GM21447 (cell line): ENCODE measurements around the gene PCDH9.

Experiments used
- ATAC-seq: cut with Tn5 transposase; IDR thresholded peaks from one replicate; pipeline ENCODE4 v1.9.1; 2021; ENCODE audit not compliant: unreplicated experiment

PCDH9 gene

DNA sequence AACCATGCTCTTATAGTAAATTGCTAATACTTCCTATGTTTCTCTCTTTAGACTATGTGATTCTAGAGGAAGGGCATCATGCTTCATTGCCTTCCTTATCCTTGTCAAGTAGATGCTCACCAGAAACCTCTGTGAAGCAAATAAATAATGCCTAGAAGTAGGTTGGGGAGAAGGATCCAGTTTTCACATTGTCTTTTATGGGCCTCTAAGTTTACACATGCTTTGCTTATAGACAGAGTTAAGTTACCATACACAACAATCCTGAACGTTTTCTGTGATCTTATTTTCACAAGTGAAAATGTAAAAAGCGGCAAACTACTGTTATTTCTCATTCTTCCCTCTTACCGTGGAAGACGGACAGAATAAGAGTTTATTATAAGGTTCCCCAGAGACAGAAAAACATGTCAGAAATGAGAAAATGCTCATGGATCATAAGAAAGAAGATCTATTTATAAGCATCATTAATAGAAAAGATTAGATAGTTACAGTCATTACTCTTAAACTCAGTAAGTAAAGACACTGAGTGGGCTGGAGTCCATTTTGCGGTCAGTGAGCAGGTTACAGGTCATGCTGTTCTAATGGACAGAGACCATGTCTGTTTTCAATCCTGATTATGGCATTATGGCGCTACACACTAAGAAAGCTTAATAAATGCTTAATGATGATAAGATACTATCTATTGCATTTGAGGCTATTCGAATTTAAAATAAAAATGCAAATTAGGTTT lies 723.9 kb downstream of the PCDH9 start:
- no peak for ATAC-seq

DNA sequence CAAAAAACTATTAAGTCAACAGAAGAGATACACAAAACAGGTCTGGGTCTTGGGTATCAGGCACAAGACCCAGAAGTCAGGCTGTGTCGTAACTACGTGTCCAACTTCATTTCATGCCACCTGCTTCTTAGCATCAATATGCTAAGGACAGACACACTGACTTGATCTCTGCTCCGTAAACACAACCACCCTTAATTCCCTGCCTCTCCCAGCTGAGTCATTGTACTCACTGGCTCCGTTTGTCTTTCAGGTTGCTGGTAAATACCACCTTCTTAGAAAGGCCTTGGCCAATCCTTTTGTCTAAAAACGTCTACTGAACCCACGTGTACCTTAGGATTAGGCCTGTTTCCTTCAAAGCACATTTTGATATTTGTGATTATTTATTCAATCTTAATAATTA lies 726.2 kb downstream of the PCDH9 start:
- no peak for ATAC-seq

DNA sequence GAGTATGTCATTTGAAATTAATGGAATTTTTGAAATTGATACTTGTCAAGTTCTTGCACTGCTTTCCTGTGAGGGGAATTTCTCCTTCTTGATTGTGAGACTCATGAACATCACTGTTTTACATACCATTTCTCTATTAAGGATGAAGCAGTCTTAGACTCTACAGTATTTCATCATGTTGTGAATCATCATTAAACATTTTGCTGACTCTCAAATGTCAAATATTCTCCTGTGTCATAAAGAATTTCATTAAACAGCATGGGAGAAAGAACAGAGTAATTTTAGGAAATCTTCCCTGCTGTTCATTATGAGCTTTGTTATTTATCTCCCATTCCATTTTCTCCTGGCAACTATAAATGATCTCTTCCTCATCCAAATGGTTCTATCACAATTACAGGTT lies 729.0 kb downstream of the PCDH9 start:
- ATAC-seq, result no peak

DNA sequence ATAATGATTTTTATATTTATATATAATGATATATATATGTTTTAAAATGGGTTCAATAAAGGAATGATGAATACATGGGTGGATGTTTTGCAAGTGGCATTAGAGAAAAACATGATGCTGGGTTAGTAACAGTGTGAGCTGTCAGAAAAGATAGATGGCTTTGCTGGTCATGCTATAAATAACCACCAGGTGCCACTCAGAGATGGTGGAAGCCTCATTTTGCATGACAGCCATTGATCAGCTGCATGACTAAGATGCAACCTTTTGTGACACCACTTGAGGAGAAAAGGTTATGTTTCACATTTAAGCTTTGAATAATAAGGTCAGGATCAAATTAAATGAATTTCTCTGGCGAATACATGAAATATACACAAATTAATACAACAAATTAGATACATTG lies 737.7 kb downstream of the PCDH9 start:
- ATAC-seq, result no peak

DNA sequence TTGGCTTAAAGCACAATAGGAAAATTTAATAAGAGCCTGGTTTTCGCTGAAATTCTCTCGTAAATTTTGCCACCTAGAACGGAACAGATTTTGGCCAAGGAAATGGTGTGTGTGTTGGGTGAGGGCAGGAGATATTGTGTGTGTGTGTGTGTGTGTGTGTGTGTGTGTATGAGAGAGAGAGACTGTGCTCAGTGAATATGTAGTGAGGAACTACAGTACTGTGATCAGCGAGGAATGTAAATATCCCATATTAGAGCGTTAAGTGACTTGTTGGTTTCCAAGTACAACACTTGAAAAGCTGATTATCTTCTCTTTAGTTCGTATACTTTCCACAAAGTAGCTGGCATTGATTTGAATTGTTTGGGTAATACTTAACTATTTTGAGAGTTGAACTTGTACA lies 738.9 kb downstream of the PCDH9 start:
- ATAC-seq, result no peak

DNA sequence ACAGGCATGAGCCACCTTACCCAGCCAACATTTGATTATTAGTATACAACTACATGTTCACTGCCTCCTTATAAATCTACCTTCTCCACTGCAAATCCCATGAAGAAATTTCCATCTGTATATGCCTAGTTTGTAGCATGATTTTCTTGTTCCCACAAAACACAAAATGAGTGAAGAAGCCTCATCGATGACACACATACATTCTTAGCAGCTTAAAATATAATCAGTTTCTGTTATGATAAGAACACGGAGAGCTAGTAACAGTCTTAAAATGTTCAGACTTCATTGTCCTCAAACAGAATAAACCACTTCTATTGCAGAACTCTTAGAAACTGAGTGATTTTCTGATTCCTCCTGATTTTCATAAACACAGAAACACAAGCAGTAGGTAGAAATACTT lies 740.5 kb downstream of the PCDH9 start:
- ATAC-seq, result no peak

DNA sequence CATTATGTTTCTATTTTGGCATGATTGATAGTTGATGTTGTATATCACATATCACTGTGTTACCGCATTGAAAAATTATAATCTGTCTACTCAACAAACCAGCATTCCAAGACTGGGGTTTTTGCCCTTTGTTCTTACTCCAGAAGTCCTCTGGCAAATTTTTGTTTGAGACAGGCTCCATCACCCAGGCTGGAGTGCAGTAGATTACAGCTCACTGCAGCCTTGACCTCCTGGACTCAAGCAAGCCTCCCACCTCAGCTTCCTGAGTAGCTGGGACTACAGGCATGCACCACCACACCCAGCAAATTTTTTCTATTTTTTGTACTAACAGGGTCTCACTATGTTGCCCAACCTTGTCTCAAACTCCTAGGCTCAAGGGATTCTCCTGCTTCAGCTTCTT lies 741.0 kb downstream of the PCDH9 start:
- ATAC-seq, result no peak

DNA sequence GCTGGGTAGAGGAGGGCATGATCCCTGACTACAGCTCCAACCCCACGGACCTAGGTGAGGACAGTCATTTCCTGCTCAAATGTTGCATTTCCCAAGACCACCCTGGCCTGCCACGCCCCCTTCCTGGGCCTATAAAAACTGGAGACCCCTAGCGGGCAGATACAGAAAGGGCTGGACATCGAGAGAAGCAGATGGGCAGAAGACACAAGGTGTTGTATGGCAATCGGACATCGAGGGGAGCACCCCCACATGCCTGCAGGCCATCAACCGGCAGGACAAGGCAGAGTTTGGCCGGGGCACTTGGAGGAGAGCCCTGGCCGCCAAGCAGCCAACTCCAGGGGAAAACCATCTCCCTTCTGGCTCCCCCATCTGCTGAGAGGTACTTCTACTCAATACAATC lies 746.4 kb downstream of the PCDH9 start:
- no peak for ATAC-seq

DNA sequence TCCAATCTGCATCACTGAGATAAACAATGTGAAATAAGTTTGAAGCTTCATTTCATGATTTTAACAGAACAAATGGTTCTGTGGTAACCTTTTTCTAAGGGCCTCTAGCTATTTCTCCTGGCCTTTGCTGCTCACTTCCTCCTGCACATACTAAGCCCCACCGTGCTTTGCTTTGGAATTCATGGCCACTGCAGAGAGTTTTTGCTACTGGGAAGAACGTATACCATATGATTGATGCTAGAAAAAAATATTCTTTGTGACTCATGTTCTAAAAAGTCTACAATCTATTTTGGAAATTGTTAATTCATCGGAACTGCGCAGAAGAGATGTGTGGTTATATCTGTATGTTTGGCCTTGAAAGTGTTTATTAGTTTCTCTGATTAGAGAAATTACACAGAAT lies 747.3 kb downstream of the PCDH9 start:
- ATAC-seq, result no peak

DNA sequence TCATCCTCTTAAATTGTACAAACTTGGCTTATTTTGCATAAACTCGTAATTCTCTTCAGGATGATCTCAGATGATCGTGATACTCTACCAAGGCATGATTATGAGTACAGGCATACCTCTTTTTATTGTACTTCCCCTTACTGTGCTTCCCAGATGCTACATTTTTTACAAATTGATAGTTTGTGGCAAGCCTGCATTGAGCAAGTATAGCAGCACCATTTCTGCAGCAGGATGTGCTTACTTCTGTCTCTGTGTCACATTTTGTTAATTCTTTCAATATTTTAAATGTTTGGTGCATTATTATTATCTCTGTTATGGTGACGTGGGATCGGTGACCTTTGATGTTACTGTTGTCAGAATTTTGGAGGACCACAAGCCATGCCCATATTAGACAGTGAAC lies 752.3 kb downstream of the PCDH9 start:
- ATAC-seq, result no peak

DNA sequence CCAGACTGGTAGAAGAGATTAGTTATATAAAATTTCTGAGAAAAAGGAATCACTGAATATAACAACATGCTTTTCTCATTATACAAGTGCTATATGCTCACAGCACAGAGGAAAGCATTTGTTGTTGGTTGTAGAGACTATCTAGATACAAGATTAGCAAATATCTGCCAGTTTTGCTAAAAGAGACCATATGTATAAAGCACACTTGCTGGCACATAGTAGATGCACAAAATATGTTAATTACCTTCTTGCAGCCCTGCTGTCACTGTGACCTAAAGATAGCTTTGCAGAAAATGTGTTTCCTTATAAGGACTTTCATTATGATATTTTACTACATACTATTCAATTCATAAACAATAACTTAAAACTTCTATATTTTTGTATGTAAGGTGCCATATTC lies 755.1 kb downstream of the PCDH9 start:
- ATAC-seq, result no peak

DNA sequence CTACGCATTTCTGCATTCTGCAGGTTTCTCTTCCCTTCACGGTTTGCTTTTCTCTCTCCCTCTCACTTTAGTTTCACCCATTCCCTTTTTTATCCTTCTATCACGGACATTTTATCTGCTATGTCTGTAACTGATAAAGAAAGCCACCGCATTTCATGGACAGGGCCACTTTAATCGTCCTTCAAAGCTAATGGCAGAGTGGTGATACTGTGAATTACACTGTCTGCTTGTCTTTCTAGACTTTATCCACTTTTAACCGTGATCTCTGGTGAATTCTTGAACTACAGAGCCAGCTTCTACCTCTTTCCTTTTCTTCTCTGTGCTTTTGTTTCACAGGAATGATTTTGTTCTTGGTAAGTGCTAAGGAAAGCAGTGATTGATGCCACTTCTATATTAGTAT lies 760.4 kb downstream of the PCDH9 start:
- ATAC-seq, result no peak

DNA sequence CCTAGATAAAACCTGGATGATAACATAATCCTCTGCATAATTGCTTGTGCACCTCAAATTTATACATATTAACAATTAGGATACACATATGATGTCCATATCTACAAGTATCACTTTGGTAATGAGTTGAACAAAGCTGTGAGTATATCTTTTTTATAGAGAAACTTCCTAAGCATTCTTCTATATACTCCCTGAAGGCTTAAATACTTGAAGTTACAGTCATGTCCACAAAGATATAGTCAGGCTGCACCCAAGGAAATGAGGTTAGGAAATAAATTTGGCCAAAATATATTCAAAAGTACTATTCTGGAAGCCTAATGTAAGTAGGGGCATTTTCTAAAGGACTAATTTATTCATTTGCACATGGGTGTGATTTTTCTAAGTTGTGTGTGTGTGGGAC lies 761.5 kb downstream of the PCDH9 start:
- ATAC-seq, result no peak

DNA sequence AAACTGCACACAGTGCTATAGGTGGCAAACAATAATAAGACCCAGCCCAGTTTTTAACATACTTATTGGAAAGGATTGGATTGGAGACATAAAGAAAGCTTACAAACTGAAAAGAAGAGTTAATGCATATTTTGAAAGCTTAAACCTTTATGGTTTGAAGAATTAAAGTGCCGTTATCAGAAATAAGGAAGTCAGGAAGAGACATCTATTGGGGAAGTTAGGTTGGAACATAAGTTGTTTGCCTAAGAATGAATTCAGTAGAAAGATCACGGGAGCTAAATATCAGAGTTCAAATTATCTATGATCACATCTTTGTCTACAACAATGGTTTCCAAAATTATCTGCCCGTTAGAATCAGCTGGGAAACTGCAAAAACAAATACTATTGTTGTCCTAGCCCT lies 767.9 kb downstream of the PCDH9 start:
- no peak for ATAC-seq

DNA sequence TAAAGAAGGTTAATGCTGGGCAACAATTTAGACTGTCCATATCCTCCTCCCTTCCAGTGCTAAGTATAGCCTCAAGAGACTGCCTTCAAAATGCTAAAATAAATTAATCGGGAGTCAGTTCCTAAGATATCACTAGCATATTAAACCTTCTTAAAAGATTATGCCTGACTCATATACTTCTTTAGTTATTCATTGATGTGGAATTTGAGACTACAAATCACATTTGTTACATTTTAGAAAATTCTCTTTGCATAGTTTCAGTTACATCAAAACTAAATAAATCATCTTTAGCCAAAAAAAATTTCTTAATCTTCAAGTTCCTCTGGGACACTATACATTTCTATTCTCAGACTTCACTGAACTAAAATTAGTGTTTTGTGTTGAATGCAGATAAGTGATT lies 769.1 kb downstream of the PCDH9 start:
- no peak for ATAC-seq

DNA sequence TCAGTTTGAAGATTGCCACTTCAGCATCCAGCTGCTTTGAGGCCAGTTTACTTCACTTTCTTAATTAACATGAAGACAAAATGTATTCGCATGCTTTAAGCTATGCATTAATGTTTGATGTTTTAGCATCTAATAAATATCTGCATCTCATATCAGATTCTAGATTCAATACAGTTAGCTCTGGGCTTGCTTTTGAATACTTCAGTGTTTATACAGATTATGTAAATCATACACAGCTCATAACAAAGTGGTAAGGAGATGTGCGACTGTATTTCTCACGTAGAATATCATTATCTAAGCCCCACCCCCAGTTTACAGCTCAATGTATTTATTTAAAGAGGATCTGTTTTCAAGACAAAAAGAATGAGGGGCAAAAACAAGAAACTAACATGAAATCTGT lies 770.5 kb downstream of the PCDH9 start:
- ATAC-seq, result no peak

DNA sequence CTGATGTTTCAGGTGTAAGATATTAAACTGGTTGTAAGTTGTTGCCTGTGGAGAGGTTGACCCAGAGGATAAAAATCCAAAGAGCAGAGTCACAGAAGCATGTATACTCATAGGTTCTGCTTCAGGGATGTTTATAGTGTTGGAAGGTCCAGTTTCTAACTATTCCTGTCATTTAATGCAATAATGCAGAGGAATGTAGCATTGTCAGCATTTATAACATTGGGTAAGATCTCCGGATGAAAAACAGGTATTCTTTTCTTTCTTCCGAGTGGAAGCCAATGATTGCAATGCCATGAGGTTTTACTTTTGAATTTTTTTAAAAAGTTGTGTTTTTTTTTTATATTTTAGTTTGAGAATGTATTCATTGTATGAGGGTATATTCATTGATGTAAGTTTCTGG lies 771.0 kb downstream of the PCDH9 start:
- ATAC-seq, result no peak

DNA sequence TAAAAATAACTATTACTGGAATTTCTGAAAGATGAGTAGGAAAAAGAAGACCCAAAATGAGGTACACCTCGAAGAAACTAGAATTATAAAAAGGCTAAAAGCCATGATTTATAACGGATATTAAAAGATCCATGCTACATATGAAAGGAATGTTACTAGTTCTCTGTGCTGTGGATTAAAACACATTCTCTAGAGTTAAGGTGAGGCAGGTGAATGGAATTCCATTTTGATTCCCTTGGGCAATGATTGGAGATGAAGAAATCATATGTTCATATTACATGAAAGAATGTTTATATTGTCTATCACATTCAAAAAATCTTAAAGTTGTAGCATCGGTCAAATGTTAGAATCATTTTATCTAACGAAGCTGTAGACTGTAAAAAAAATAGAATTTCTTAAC lies 783.7 kb downstream of the PCDH9 start:
- ATAC-seq, result no peak

DNA sequence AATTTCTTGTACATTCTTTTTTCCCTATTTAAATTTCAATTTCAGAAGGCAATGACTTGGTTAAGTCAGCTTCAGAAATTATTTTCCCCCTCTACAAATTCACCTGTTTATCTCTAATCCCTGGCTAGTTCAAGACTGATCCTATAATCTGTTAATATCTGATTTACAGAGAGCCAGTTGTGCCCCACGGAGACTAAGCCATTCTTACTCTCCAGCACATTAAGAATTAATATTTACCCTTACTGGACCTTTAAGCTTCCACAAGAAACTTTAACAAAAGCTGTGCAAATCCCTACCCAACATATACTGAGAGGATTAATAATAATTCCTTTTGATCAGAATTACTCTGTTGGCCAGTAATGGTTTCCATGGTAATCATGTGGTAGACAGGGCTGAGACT lies 786.2 kb downstream of the PCDH9 start:
- no peak for ATAC-seq

DNA sequence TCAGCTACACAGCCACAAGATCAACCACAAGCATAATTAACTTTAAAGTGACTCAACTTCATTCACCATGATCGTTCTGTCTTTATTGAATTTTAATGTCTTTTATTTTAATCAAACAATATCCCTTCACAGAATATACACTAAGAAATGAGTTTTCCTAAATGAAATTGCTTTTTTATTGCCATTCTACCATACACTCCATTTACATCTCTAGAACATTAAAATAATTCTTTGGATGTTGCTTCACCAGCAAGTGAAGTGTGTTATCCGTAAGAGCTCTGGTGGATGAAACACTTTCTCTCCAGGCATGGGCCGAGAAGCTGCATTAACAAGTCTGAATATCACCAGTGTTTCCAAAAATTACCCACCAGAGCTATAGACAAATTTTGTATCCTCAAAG lies 789.2 kb downstream of the PCDH9 start:
- no peak for ATAC-seq

DNA sequence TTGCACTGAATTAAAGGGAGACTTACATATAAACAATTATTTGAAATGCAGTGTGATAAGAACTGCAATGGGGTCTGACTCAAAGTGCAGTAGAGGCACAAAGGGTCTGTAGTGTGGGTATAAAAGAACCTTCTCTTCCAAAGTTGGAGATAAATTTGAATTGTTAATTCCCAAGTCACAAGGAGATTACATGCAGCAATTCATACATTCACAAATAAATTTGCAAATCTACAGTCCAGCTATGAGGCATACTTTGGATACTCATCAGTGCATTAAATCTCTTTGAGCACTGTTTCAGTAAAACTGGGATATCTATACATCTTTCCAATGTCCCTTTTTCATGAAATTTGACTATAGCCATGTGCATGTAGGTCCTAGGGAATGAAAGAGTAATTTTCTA lies 799.4 kb downstream of the PCDH9 start:
- no peak for ATAC-seq

DNA sequence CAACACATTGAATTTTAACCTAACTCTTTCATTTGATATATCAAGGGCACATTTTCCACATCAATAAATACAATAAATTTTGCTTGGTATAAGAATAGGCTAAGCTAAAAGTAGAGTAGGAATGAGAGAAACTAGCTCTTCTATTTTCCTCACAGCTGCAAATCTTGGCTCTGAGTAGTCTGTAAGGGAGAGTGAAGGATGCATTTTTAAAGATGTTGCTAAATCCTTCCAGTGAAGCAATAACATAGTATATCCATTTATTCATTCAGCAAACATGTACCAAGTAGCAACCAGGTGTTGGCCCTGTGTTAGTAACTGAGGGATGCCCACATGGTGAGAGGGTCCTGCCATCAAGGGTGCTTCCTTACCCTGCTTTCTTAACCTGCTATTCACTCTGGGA lies 799.9 kb downstream of the PCDH9 start:
- no peak for ATAC-seq

DNA sequence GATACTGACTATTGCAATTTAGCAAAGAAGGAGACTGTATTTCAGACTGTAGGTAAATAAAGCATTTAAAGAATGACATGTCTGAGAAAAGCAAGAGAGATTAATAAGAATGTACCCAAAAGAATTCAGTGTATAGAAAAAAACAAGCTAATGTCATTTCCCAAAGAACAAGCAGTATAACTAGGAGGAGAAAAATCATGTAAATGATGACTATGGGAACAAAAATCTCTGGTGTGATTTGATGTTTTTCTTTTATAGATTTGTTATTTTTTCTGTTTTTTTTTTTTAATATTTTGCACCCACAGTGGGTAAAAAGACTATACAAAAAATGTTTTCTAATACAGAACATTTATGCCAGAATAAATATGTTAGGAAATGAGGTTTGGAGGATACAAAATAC lies 801.0 kb downstream of the PCDH9 start:
- no peak for ATAC-seq

DNA sequence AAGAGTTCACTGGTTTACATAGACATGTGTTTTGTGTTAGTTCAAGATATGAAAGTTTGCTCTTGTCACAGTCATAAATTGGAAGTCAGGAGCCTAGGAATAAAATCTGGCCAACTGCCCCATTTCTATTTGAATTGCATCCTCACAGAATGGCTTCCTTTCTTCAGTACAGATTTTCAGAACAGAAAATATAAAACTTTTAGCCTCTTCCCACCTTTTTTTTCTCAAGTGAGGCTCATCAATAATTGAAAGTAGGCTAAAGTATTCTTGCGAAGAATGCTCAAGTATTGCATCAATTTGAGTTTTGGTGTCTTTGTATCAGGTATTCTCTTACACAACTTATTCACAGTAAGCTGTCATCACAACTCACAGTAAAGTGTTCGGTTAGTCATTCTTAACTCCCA lies 802.7 kb downstream of the PCDH9 start:
- no peak for ATAC-seq
